K562 (cell line): Measurements from ENCODE around the gene TM4SF18. TPM values are rescaled to one million over a fixed set of nuclear protein-coding genes. Genes with fewer than 3 reads are reported as not detected.

ENCODE experiments used
- ATAC-seq: fragments of 200-7000 bp; cut with Tn5 transposase; 3 replicates; pipeline ENCODE4 v1.9.1; 2020; ENCODE audit warnings: moderate library complexity
- BruUV-seq: library from RNA; stranded (reverse); fragments of 400-500 nt; replicated peaks from 2 replicates; lab custom pipeline; 2021; lab: Mats Ljungman, UMichigan
- CTCF ChIA-PET: fragments of 300-600 bp; formaldehyde crosslinking; extraction: SDS; loops from one replicate; lab custom pipeline; 2021; ENCODE audit warnings: low intra/inter-chr PET ratio; lab: Yijun Ruan, JAX
- POLR2A ChIA-PET: fragments of 300-600, 350-650 bp; sonication (Branson Sonifier 250); formaldehyde crosslinking; extraction: SDS; loops from one replicate; lab custom pipeline; 2021; ENCODE audit warnings: antibody characterized with exemption, inconsistent platforms; lab: Yijun Ruan, JAX
- DNase-seq, 4 experiments: peaks; one replicate each; pipeline versions ENCODE4 v3.0.0 to v3.0.0-alpha.2; 2011 to 2018; ENCODE audit warnings: low spot score in 3 of 4, mixed read lengths in 3 of 4; ENCODE audit errors: extremely low read depth in 1 of 4
- FAIRE-seq: peaks from 2 replicates; lab custom pipeline; 2011; peaks lifted over from hg19 to GRCh38; lab: Jason Lieb, UNC
- H2AFZ ChIP-seq: 2 replicates; pipeline ENCODE4 v1.6.0; 2011; ENCODE audit warnings: low read depth, low read length, control low read depth, inconsistent platforms
- H3K27ac ChIP-seq: fragments of 200-600 bp; 3 replicates; pipeline ENCODE4 v1.8.0; 2011; ENCODE audit warnings: low read depth, mild to moderate bottlenecking, control low read depth, inconsistent platforms, low read length, moderate library complexity, mixed read lengths; ENCODE audit errors: extremely low read depth
- H3K27me3 ChIP-seq, 2 experiments: fragments of 300-600 bp in 1 of 2; 2 replicates in 1 of 2; 3 replicates in 1 of 2; pipeline versions ENCODE4 v1.6.0 to v1.8.0; 2011; ENCODE audit warnings: inconsistent platforms in 2 of 2, low read length in 2 of 2, mild to moderate bottlenecking in 1 of 2, mixed read lengths in 1 of 2, moderate library complexity in 1 of 2; ENCODE audit not compliant: control insufficient read depth in 2 of 2, insufficient read depth in 2 of 2
- H3K36me3 ChIP-seq: fragments of 300-600 bp; 3 replicates; pipeline ENCODE4 v1.8.0; 2011; ENCODE audit warnings: mild to moderate bottlenecking, low read length, inconsistent platforms; ENCODE audit not compliant: control insufficient read depth, insufficient read depth
- H3K4me1 ChIP-seq, 2 experiments: fragments of 200-600 bp in 1 of 2; replicated peaks in 1 of 2; 2 replicates in 1 of 2; 3 replicates in 1 of 2; pipeline versions ENCODE4 v1.5.1 to v1.8.0; 2011; ENCODE audit warnings: inconsistent platforms in 2 of 2, low read length in 2 of 2, mild to moderate bottlenecking in 1 of 2, mixed read lengths in 1 of 2, moderate library complexity in 1 of 2; ENCODE audit not compliant: control insufficient read depth in 2 of 2, insufficient read depth in 2 of 2
- H3K4me2 ChIP-seq: 2 replicates; pipeline ENCODE4 v1.6.1; 2011; ENCODE audit warnings: low read length, control low read depth, inconsistent platforms, mixed read lengths; ENCODE audit not compliant: insufficient read depth
- H3K4me3 ChIP-seq: fragments of 200-600 bp; sonication (generic), shearing (Covaris generic); 2 replicates; pipeline ENCODE4 v1.5.1; 2016; ENCODE audit warnings: control low read depth, inconsistent platforms
- H3K79me2 ChIP-seq: fragments of 200-600 bp; 3 replicates; pipeline ENCODE4 v1.8.0; 2011; ENCODE audit warnings: low read length, inconsistent platforms; ENCODE audit not compliant: control insufficient read depth, insufficient read depth
- H3K9ac ChIP-seq, 2 experiments: 2 replicates each; pipeline versions ENCODE4 v1.6.0 to v1.6.1; 2011; ENCODE audit warnings: low read depth in 2 of 2, low read length in 2 of 2, control low read depth in 1 of 2, inconsistent platforms in 1 of 2, mild to moderate bottlenecking in 1 of 2, mixed read lengths in 1 of 2; ENCODE audit not compliant: insufficient read depth in 1 of 2
- H3K9me1 ChIP-seq: one replicate; pipeline ENCODE4 v1.6.0; 2011; ENCODE audit warnings: inconsistent platforms, mild to moderate bottlenecking, low read length, moderate library complexity; ENCODE audit not compliant: control insufficient read depth, insufficient read depth
- H3K9me3 ChIP-seq: replicated peaks from 2 replicates; pipeline ENCODE4 v1.5.1; 2011; ENCODE audit warnings: low read depth, low read length, inconsistent platforms; ENCODE audit not compliant: control insufficient read depth, insufficient read depth
- H4K20me1 ChIP-seq: replicated peaks from 2 replicates; pipeline ENCODE4 v1.6.1; 2011; ENCODE audit warnings: low read length, inconsistent platforms, mixed read lengths; ENCODE audit not compliant: control insufficient read depth, insufficient read depth
- DNMT1 ChIP-seq: fragments of 450-650 bp; IDR thresholded peaks from 2 replicates; pipeline ENCODE4 v1.6.1; 2016; ENCODE audit warnings: antibody characterized with exemption, mild to moderate bottlenecking
- HMGXB4 ChIP-seq: sonication (generic); formaldehyde crosslinking; IDR thresholded peaks from 2 replicates; pipeline ENCODE4 v1.8.1; 2023; ENCODE audit warnings: mild to moderate bottlenecking, missing genetic modification reagents
- JUND ChIP-seq, 2 experiments: IDR thresholded peaks; 2 replicates in 1 of 2; 3 replicates in 1 of 2; pipeline ENCODE4 v1.6.1; 2011; ENCODE audit warnings: borderline replicate concordance in 2 of 2, low read depth in 2 of 2, low read length in 2 of 2, improper control_type of control experiment in 1 of 2, missing biosample characterization in 1 of 2, missing genetic modification characterization in 1 of 2, missing genetic modification reagents in 1 of 2
- NFE2 ChIP-seq: IDR thresholded peaks from 2 replicates; pipeline ENCODE4 v1.6.1; 2014; ENCODE audit warnings: antibody characterized with exemption, low read depth
- NFIX ChIP-seq: fragments of 250-450 bp; sonication (Bioruptor Pico); IDR thresholded peaks from 2 replicates; pipeline ENCODE4 v1.4.0; 2020; ENCODE audit warnings: low read depth, mild to moderate bottlenecking, moderate library complexity
- PHF21A ChIP-seq: fragments of 450-650 bp; IDR thresholded peaks from 2 replicates; pipeline ENCODE4 v1.6.1; 2017; ENCODE audit warnings: low read depth, borderline replicate concordance
- PKNOX1 ChIP-seq: fragments of 450-650 bp; IDR thresholded peaks from 2 replicates; pipeline ENCODE4 v1.6.1; 2016
- SETDB1 ChIP-seq: IDR thresholded peaks from one replicate; pipeline ENCODE4 v1.6.1; 2012; ENCODE audit warnings: low read length, control low read depth, inconsistent platforms
- TAF15 ChIP-seq: fragments of 200-400 bp; formaldehyde crosslinking; IDR thresholded peaks from 2 replicates; pipeline ENCODE4 v1.6.1; 2017; ENCODE audit warnings: mild to moderate bottlenecking, low read depth, low read length, moderate library complexity
- ZBTB12 ChIP-seq: fragments of 250-450 bp; sonication (Bioruptor Pico); IDR thresholded peaks from 2 replicates; pipeline ENCODE4 v1.4.0; 2020
- ZNF780A ChIP-seq: fragments of 250-450 bp; sonication (Bioruptor Pico); IDR thresholded peaks from 2 replicates; pipeline ENCODE4 v1.5.0; 2021; ENCODE audit warnings: mild to moderate bottlenecking
- WGBS: fragments of 100-300 bp; shearing (Covaris generic); methylation state at CpG from one replicate; pipeline ENCODE4 v1.1.6; 2016; ENCODE audit warnings: low coverage, mixed read lengths; ENCODE audit not compliant: insufficient coverage; ENCODE audit errors: missing lambda C conversion rate; 5-methylcytosine and 5-hydroxymethylcytosine counted together
- in situ Hi-C: fragments of 300-500 bp; cut with MboI; formaldehyde crosslinking; loops from 4 replicates; pipeline ENCODE4 v1.15.0; 2018; ENCODE audit warnings: inconsistent platforms, mixed read lengths
- intact Hi-C: fragments of 100-400 bp; cut with micrococcal nuclease; formaldehyde crosslinking; loops from 2 replicates; pipeline ENCODE4 v1.14.2; 2022
- polyA plus RNA-seq, 8 experiments: library from polyadenylated mRNA; depleted of rRNA in 4 of 8; stranded (reverse) in 5 of 8; unstranded in 3 of 8; fragments of >200 nt; fragmentation: Nextera tagmentation in 2 of 8; fragmentation: Illumina TruSeq in 1 of 8; extraction: Ambion mirVana in 2 of 8; extraction: Trizol in 1 of 8; gene quantifications; 2 replicates each; pipeline versions ENCODE4 v1.2.1 to v1.2.3, GENCODE V29; 2011 to 2014; ENCODE audit warnings: inconsistent platforms in 1 of 8, missing spikeins in 1 of 8
- total RNA-seq, 7 experiments: library from RNA; depleted of rRNA in 6 of 7; stranded (reverse); fragments of >200 nt in 6 of 7; fragmentation: Illumina TruSeq in 2 of 7; extraction: Trizol in 2 of 7; gene quantifications; 2 replicates each; pipeline versions ENCODE4 v1.2.1 to v1.2.3, GENCODE V29; 2011 to 2021; ENCODE audit warnings: low replicate concordance in 1 of 7

Gene TM4SF18
- total and polyA plus RNA-seq, 9 of the 15 experiments (the other 6 are each of a cell fraction or from before 2014, with no cell fraction given): not detected

GRCh38 chr3:149331396-149331795 lies 2.0 kb downstream of the TM4SF18 start:
- ATAC-seq (no peak), FAIRE-seq (no peak), DNase-seq (no peak)
- no TSS peak for BruUV-seq
- Histone ChIP-seq H3K27ac (no peak overlapping the region), H3K4me3 (no peak overlapping the region), H3K79me2 (no peaks in the 10 kb centered on the region), H3K9ac (no peak overlapping the region), H4K20me1 (no peaks in the 10 kb centered on the region), H3K9me1 (no peaks in the 10 kb centered on the region), H3K27me3 (no peaks in the 10 kb centered on the region; a peak in 2 of 5 replicates), H3K36me3 (no peaks in the 10 kb centered on the region), H3K4me2 (no peak overlapping the region), H2AFZ (no peak overlapping the region), H3K9me3 (no peaks in the 10 kb centered on the region), H3K4me1 (no peaks in the 10 kb centered on the region; a peak in 1 of 5 replicates)
- in situ Hi-C loops: no loop called here
- ChIA-PET CTCF (no interaction called here), POLR2A (no interaction called here)
- intact Hi-C loops: no loop called here
- WGBS: 0% methylated on average over 2 of the region's 2 CpGs
- TF ChIP-seq HMGXB4 (no peak), PKNOX1 (no peak), SETDB1 (no peak), JUND (IDR thresholded peaks at IDR 0.05; ENCODE audit: borderline replicate concordance, low read depth, low read length) (no peak), JUND (tag; IDR thresholded peaks at IDR 0.05; ENCODE audit: borderline replicate concordance, low read depth, low read length) (no peak), NFE2 (no peak), DNMT1 (no peak), TAF15 (no peak), ZNF780A (CRISPR knock-in tag) (no peak), ZBTB12 (CRISPR knock-in tag) (no peak), PHF21A (no peak), NFIX (CRISPR knock-in tag) (no peak)
